ENCODE data around the gene BOLA3.
"Not testable (repeated sequence)": the region's sequence is repeated elsewhere in the genome, so short reads cannot be mapped to it uniquely, and the experiment has no call there.

DNA sequence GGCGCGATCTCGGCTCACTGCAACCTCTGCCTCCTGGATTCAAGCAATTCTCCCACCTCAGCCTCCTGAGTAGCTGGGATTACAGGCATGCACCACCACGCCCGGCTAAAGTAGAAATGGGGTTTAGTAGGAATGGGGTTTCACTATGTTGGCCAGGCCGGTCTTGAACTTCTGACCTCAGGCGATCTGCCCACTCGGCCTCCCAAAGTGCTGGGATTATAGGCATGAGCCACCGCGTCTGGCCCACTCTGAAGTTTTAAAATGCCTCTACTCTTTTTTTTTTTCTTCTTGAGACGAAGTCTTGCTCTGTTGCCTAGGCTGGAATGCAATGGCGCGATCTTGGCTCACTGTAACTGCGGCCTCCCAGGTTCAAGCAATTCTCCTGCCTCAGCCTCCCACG lies 39.0 kb upstream of the BOLA3 start:
- TF ChIP-seq, protein P1, sequence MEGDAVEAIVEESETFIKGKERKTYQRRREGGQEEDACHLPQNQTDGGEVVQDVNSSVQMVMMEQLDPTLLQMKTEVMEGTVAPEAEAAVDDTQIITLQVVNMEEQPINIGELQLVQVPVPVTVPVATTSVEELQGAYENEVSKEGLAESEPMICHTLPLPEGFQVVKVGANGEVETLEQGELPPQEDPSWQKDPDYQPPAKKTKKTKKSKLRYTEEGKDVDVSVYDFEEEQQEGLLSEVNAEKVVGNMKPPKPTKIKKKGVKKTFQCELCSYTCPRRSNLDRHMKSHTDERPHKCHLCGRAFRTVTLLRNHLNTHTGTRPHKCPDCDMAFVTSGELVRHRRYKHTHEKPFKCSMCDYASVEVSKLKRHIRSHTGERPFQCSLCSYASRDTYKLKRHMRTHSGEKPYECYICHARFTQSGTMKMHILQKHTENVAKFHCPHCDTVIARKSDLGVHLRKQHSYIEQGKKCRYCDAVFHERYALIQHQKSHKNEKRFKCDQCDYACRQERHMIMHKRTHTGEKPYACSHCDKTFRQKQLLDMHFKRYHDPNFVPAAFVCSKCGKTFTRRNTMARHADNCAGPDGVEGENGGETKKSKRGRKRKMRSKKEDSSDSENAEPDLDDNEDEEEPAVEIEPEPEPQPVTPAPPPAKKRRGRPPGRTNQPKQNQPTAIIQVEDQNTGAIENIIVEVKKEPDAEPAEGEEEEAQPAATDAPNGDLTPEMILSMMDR (IDR thresholded peaks at IDR 0.05), result not testable (repeated sequence)
- TF ChIP-seq, protein P2, sequence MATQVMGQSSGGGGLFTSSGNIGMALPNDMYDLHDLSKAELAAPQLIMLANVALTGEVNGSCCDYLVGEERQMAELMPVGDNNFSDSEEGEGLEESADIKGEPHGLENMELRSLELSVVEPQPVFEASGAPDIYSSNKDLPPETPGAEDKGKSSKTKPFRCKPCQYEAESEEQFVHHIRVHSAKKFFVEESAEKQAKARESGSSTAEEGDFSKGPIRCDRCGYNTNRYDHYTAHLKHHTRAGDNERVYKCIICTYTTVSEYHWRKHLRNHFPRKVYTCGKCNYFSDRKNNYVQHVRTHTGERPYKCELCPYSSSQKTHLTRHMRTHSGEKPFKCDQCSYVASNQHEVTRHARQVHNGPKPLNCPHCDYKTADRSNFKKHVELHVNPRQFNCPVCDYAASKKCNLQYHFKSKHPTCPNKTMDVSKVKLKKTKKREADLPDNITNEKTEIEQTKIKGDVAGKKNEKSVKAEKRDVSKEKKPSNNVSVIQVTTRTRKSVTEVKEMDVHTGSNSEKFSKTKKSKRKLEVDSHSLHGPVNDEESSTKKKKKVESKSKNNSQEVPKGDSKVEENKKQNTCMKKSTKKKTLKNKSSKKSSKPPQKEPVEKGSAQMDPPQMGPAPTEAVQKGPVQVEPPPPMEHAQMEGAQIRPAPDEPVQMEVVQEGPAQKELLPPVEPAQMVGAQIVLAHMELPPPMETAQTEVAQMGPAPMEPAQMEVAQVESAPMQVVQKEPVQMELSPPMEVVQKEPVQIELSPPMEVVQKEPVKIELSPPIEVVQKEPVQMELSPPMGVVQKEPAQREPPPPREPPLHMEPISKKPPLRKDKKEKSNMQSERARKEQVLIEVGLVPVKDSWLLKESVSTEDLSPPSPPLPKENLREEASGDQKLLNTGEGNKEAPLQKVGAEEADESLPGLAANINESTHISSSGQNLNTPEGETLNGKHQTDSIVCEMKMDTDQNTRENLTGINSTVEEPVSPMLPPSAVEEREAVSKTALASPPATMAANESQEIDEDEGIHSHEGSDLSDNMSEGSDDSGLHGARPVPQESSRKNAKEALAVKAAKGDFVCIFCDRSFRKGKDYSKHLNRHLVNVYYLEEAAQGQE (IDR thresholded peaks at IDR 0.05; ENCODE audit: insufficient read depth in 1 of 2, low read depth in 2 of 2, low read length in 1 of 2), result not testable (repeated sequence)
- TF ChIP-seq POLR2AphosphoS5 (IDR thresholded peaks at IDR 0.05; ENCODE audit: low read depth, low read length); SIN3A (IDR thresholded peaks at IDR 0.05; ENCODE audit: borderline replicate concordance, insufficient read depth, low read depth, low read length): not testable (repeated sequence)
